SIG-M5 treated with dmso at 0.1 percent for 504 hours (cell line): ENCODE results near the gene TOM1.

Source experiments
- DNase-seq: peaks from one replicate; lab custom pipeline; 2025; ENCODE audit not compliant: unreplicated experiment; lab: John Stamatoyannopoulos, UW

TOM1 gene

GRCh38 chr22:35393116-35394010 is 93.7 kb downstream of the TOM1 start:
- no peak for DNase-seq

- DNase-seq = no peak
Observed at GRCh38 chr22:35394011-35394312, 94.3 kb downstream of the TOM1 start.

- no peak for DNase-seq
Observed at GRCh38 chr22:35394810-35395563, 95.3 kb downstream of the TOM1 start.

DNA sequence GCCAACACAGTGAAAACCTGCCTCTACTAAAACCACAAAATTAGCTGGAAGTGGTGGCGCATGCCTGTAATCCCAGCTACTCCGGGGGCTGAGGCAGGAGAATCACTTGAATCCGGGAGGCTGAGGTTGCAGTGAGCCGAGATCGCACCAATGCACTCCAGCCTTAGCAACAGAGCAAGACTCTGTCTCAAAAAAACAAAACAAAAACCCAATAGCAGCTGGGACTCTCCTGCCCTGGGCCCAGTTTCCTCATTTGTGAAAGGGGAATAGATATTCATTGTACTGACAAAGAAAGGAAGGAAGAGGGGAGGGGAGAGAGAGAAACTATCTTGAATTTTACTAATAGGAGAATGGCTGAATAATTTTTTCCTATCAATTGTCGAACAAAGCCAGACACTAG is 96.9 kb downstream of the TOM1 start:
- DNase-seq = peak; percentile 43

GRCh38 chr22:35397095-35397904 is 97.6 kb downstream of the TOM1 start:
- no peak for DNase-seq
